Endothelial cell of umbilical vein (primary cell): ENCODE results near the gene CCDC191. TPM values are rescaled to one million over a fixed set of nuclear protein-coding genes. Genes with fewer than 3 reads are reported as not detected.

Source experiments
- BruUV-seq: library from RNA; stranded (reverse); fragments of 400-500 nt; replicated peaks from 2 replicates; lab custom pipeline; 2021; lab: Mats Ljungman, UMichigan
- CTCF ChIA-PET: fragments of 300-600, 350-600 bp; sonication (Branson Sonifier 250); formaldehyde crosslinking; loops from one replicate; lab custom pipeline; 2021; ENCODE audit warnings: antibody characterized with exemption, inconsistent platforms; lab: Charles Lee
- POLR2A ChIA-PET: fragments of 300-600, 350-600 bp; sonication (Branson Sonifier 250); formaldehyde crosslinking; loops from one replicate; lab custom pipeline; 2021; ENCODE audit warnings: antibody characterized with exemption, inconsistent platforms; lab: Charles Lee
- DNase-seq: peaks from one replicate; pipeline ENCODE4 v3.0.0-alpha.2; 2011; ENCODE audit warnings: low read depth, low spot score
- FAIRE-seq: peaks from 2 replicates; lab custom pipeline; 2011; peaks lifted over from hg19 to GRCh38; lab: Jason Lieb, UNC
- H2AFZ ChIP-seq: 2 replicates; pipeline ENCODE4 v1.6.0; 2012; ENCODE audit warnings: low read depth, low read length, control low read depth, inconsistent platforms
- H3K27ac ChIP-seq: 2 replicates; pipeline ENCODE4 v1.5.1; 2011; ENCODE audit warnings: low read depth, mild to moderate bottlenecking, control low read depth, low read length, moderate library complexity; ENCODE audit not compliant: insufficient read depth
- H3K27me3 ChIP-seq, 2 experiments: 2 replicates each; pipeline versions ENCODE4 v1.6.0 to v1.6.1; 2011; ENCODE audit warnings: low read length in 2 of 2, mixed read lengths in 1 of 2; ENCODE audit not compliant: control insufficient read depth in 2 of 2, insufficient read depth in 2 of 2
- H3K36me3 ChIP-seq, 2 experiments: 2 replicates in 1 of 2; 3 replicates in 1 of 2; pipeline ENCODE4 v1.5.1; 2011; ENCODE audit warnings: low read length in 2 of 2, mild to moderate bottlenecking in 1 of 2, moderate library complexity in 1 of 2; ENCODE audit not compliant: control insufficient read depth in 2 of 2, insufficient read depth in 2 of 2; ENCODE audit errors: extremely low read depth in 1 of 2
- H3K4me1 ChIP-seq: 3 replicates; pipeline ENCODE4 v1.5.1; 2011; ENCODE audit warnings: mild to moderate bottlenecking, low read length; ENCODE audit not compliant: control insufficient read depth, insufficient read depth; ENCODE audit errors: extremely low read depth
- H3K4me2 ChIP-seq: 2 replicates; pipeline ENCODE4 v1.6.1; 2011; ENCODE audit warnings: low read length, control low read depth, mixed read lengths; ENCODE audit not compliant: insufficient read depth
- H3K4me3 ChIP-seq, 3 experiments: fragments of 200-600 bp in 1 of 3; sonication (generic), shearing (Covaris generic) in 1 of 3; replicated peaks in 1 of 3; 2 replicates each; pipeline ENCODE4 v1.5.1; 2011 to 2016; ENCODE audit warnings: control low read depth in 3 of 3, low read length in 3 of 3, mild to moderate bottlenecking in 2 of 3, inconsistent platforms in 1 of 3, low read depth in 1 of 3, moderate library complexity in 1 of 3; ENCODE audit not compliant: insufficient read depth in 1 of 3
- H3K79me2 ChIP-seq: 2 replicates; pipeline ENCODE4 v1.6.0; 2012; ENCODE audit warnings: low read length, inconsistent platforms; ENCODE audit not compliant: control insufficient read depth, insufficient read depth
- H3K9ac ChIP-seq: replicated peaks from 2 replicates; pipeline ENCODE3; 2011; ENCODE audit warnings: low read length, control low read depth; ENCODE audit not compliant: insufficient read depth; ENCODE audit errors: extremely low read depth
- H3K9me1 ChIP-seq: replicated peaks from 3 replicates; pipeline ENCODE4 v1.6.0; 2011; ENCODE audit warnings: mild to moderate bottlenecking, low read length; ENCODE audit not compliant: control insufficient read depth, insufficient read depth; ENCODE audit errors: extremely low read depth
- H3K9me3 ChIP-seq: replicated peaks from 2 replicates; pipeline ENCODE4 v1.5.1; 2012; ENCODE audit warnings: low read length, inconsistent platforms; ENCODE audit not compliant: control insufficient read depth, insufficient read depth
- H4K20me1 ChIP-seq: replicated peaks from 2 replicates; pipeline ENCODE3; 2011; ENCODE audit warnings: mild to moderate bottlenecking, low read length; ENCODE audit not compliant: control insufficient read depth, insufficient read depth; ENCODE audit errors: extremely low read depth
- CTCF ChIP-seq, 2 donors: IDR thresholded peaks; 1 replicate in 1 of 2; 2 replicates in 1 of 2; pipeline ENCODE4 v1.5.1; 2011; ENCODE audit warnings: low read length in 2 of 2, mild to moderate bottlenecking in 2 of 2, moderate library complexity in 2 of 2, control low read depth in 1 of 2, inconsistent platforms in 1 of 2, low read depth in 1 of 2; ENCODE audit not compliant: insufficient read depth in 1 of 2; ENCODE audit errors: extremely low read depth in 1 of 2
- EZH2 ChIP-seq: IDR thresholded peaks from 2 replicates; pipeline ENCODE4 v1.6.1; 2012; ENCODE audit warnings: borderline replicate concordance, low read depth, mild to moderate bottlenecking, moderate library complexity, low read length, inconsistent platforms; ENCODE audit not compliant: severe bottlenecking
- FOS ChIP-seq: IDR thresholded peaks from 2 replicates; pipeline ENCODE4 v1.6.1; 2011; ENCODE audit warnings: mild to moderate bottlenecking, low read length, moderate library complexity, borderline replicate concordance; ENCODE audit not compliant: insufficient read depth
- GATA2 ChIP-seq: IDR thresholded peaks from 2 replicates; pipeline ENCODE4 v1.7.0; 2011; ENCODE audit warnings: low read depth, mild to moderate bottlenecking, moderate library complexity, mixed read lengths, low read length; ENCODE audit not compliant: insufficient read length, insufficient read depth
- JUN ChIP-seq: IDR thresholded peaks from 2 replicates; pipeline ENCODE4 v1.6.1; 2011; ENCODE audit warnings: borderline replicate concordance, low read depth; ENCODE audit not compliant: insufficient read length, insufficient read depth
- MYC ChIP-seq: IDR thresholded peaks from one replicate; pipeline ENCODE4 v1.6.1; 2011; ENCODE audit warnings: mild to moderate bottlenecking, low read depth, low read length
- POLR2A ChIP-seq: IDR thresholded peaks from 2 replicates; pipeline ENCODE4 v1.6.1; 2012; ENCODE audit warnings: low read depth, mild to moderate bottlenecking, control low read depth, low read length
- POLR2AphosphoS5 ChIP-seq: IDR thresholded peaks from 2 replicates; pipeline ENCODE4 v1.6.1; 2012; ENCODE audit warnings: low read depth, mild to moderate bottlenecking, control low read depth, low read length, moderate library complexity; ENCODE audit not compliant: insufficient read depth
- dilution Hi-C: fragments of 300-500 bp; cut with MboI; formaldehyde crosslinking; loops from one replicate; pipeline ENCODE4 v1.15.0; 2019; ENCODE audit warnings: low sequenced_read_pairs; ENCODE audit not compliant: extremely low pct_ligation_motif_present
- intact Hi-C: fragments of 100-400 bp; cut with micrococcal nuclease; formaldehyde crosslinking; loops from one replicate; pipeline ENCODE4 v1.10.0; 2022
- polyA plus RNA-seq, 4 experiments: library from polyadenylated mRNA; depleted of rRNA in 3 of 4; stranded (reverse) in 3 of 4; unstranded in 1 of 4; fragments of >200 nt; gene quantifications; 2 replicates each; pipeline versions ENCODE4 v1.2.1 to v1.2.3, GENCODE V29; 2011 to 2012; ENCODE audit warnings: missing spikeins in 1 of 4
- total RNA-seq: library from RNA; stranded (reverse); gene quantifications from 2 replicates; pipeline ENCODE4 v1.2.3, GENCODE V29; 2021
- TF ChIP-seq, protein P1 (sequence below): IDR thresholded peaks from 2 replicates; pipeline ENCODE4 v1.6.1; 2011; ENCODE audit not compliant: insufficient read depth, insufficient read length

The CCDC191 gene
- total and polyA plus RNA-seq, 2 donors (not counting 3 experiments of a cell fraction or from before 2014, with no cell fraction given) = 1.7 to 4.9 TPM

- H3K27me3 ChIP-seq = no peaks in the 10 kb centered on the region
- no peaks in the 10 kb centered on the region for H3K9me3 ChIP-seq
- intact Hi-C loops = no loop called here
- no peak overlapping the region for H3K4me3 ChIP-seq
- DNase-seq (no peak), FAIRE-seq (no peak)
- ChIA-PET CTCF (interaction anchor here (0.6 kb wide), 1 partner anchor 29 kb away, joined by 3 read pairs; no protein-coding TSS in a partner anchor), POLR2A (no interaction called here)
- BruUV-seq = no TSS peak
- no peaks in the 10 kb centered on the region for H3K79me2 ChIP-seq
- no peaks in the 10 kb centered on the region for H3K9me1 ChIP-seq
- H3K9ac ChIP-seq = no peak overlapping the region
- H2AFZ ChIP-seq = no peak overlapping the region
- no peak overlapping the region for H3K4me2 ChIP-seq
- H4K20me1 ChIP-seq = no peaks in the 10 kb centered on the region
- no peak overlapping the region for H3K27ac ChIP-seq
- H3K4me1 ChIP-seq = no peaks in the 10 kb centered on the region
- TF ChIP-seq FOS (no peak), POLR2A (no peak), JUN (no peak), POLR2AphosphoS5 (no peak), MYC (no peak), CTCF (IDR thresholded peaks at IDR 0.05; ENCODE audit: extremely low read depth in 1 of 2, insufficient read depth in 1 of 2, low read depth in 1 of 2, low read length in 2 of 2) (no peak), GATA2 (no peak), EZH2 (no peak)
- TF ChIP-seq, protein P1, sequence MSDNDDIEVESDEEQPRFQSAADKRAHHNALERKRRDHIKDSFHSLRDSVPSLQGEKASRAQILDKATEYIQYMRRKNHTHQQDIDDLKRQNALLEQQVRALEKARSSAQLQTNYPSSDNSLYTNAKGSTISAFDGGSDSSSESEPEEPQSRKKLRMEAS = no peak
- dilution Hi-C loops = no loop called here
- H3K36me3 ChIP-seq = no peaks in the 10 kb centered on the region
Observed at GRCh38 chr3:113977822-113978221, 78.5 kb downstream of the CCDC191 start.
